Testis (tissue), 2 donors: Measurements from ENCODE around the gene HMHB1.

ENCODE experiments used
- POLR2A ChIP-seq: fragments of 450-650 bp; IDR thresholded peaks from one replicate; pipeline ENCODE4 v1.6.1; 2017; ENCODE audit warnings: antibody characterized with exemption, mild to moderate bottlenecking, moderate library complexity
- TF ChIP-seq, protein P1 (sequence below), 3 experiments: fragments of 450-650 bp in 2 of 3; fragments of 200-600 bp in 1 of 3; sonication (generic) in 1 of 3; IDR thresholded peaks; one replicate each; pipeline ENCODE4 v1.5.1; 2016 to 2019; ENCODE audit warnings: antibody characterized with exemption in 3 of 3, mild to moderate bottlenecking in 2 of 3, moderate library complexity in 1 of 3

GRCh38 chr5:143819716-143820115 is 7.8 kb downstream of the HMHB1 start:
- TF ChIP-seq, protein P1, sequence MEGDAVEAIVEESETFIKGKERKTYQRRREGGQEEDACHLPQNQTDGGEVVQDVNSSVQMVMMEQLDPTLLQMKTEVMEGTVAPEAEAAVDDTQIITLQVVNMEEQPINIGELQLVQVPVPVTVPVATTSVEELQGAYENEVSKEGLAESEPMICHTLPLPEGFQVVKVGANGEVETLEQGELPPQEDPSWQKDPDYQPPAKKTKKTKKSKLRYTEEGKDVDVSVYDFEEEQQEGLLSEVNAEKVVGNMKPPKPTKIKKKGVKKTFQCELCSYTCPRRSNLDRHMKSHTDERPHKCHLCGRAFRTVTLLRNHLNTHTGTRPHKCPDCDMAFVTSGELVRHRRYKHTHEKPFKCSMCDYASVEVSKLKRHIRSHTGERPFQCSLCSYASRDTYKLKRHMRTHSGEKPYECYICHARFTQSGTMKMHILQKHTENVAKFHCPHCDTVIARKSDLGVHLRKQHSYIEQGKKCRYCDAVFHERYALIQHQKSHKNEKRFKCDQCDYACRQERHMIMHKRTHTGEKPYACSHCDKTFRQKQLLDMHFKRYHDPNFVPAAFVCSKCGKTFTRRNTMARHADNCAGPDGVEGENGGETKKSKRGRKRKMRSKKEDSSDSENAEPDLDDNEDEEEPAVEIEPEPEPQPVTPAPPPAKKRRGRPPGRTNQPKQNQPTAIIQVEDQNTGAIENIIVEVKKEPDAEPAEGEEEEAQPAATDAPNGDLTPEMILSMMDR (IDR thresholded peaks at IDR 0.05) = no peak
- no peak for TF ChIP-seq POLR2A
